GM18870 (cell line): ENCODE data around the gene SUN1.
"Not testable (repeated sequence)": the region's sequence is repeated elsewhere in the genome, so short reads cannot be mapped to it uniquely, and the experiment has no call there.

Source experiments
- ATAC-seq: cut with Tn5 transposase; IDR thresholded peaks from one replicate; pipeline ENCODE4 v1.9.1; 2021; ENCODE audit warnings: moderate library complexity; ENCODE audit not compliant: unreplicated experiment

Gene SUN1

GRCh38 chr7:832167-832967 lies at the start of gene SUN1:
Gene SUN1 (plus strand): TSS chr7:832476. CDS start chr7:832525, 49 bp downstream.
- ATAC-seq = no peak

DNA sequence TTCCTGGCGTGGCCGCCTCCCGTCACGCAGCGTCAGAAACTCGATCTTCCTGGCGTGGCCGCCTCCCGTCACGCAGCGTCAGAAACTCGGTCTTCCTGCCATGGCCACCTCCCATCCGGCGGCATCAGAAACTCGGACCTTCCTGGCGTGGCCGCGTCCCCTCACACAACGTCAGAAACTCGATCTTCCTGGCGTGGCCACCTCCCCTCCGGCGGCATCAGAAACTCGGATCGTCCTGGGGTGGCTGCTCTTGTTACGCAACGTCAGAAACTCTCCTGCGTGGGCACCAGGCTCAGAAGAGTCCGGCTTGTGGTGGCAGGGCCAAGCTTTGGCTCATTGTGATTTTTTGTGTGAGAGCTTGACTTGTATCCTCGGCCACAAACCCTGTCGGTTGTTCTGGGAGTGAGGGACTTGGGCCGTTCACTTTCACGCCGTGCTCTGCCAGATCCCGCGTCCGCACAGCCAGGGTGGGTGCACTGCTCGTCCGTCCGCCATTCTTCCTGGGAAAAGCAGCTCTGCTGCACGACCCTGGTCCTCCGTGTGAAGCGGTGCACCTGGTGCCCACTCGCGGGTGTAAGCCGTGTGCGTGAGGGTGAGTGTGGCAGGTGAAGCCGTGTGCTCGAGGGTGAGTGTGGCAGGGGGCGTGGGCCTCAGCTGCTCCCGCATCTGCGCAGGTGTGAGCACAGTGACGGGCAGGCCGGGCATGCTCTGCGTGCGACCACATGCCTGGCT lies 49.4 kb upstream of the SUN1 start:
- ATAC-seq = no peak

- ATAC-seq = no peak
Measured at GRCh38 chr7:783556-784490, 48.5 kb upstream of the SUN1 start.

GRCh38 chr7:784971-785370 lies 47.3 kb upstream of the SUN1 start:
- ATAC-seq = no peak

- no peak for ATAC-seq
Measured at GRCh38 chr7:785416-785815, 46.9 kb upstream of the SUN1 start.

DNA sequence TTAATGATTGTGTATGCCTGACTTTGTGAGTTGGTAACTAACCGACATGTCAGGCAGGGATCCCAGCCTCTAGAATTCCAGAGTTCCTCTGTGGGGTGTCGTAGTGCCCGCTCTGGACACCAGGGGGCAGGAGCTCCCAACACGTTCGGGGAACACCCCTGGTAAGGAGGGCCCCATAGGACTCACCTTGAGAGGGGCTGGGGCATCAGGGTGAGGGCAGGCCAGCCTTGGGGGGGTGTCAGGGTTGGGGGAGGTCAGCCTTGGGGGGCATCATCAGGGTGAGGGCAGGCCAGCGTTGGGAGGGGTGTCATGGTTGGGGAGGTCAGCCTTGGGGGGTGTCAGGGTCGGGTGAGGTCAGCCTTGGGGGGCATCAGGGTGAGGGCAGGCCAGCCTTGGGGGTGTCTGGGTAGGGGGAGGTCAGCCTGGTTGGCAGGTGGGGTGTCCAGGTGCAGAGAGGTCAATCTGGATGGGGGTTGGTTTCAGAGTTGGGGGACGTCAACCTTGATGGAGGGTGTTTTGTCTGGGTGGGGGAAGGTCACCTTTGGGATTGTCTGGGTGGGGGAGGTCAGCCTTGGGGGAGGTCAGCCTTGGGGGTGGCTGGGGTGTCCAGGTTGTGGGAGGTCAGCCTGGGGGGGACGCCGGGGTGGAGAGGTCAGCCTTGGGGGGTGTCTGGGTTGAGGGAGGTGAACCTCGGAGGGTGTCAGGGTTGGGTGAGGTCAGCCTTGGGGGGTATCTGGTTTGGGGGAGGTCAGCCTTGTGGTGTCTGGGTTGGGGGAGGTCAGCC lies 45.6 kb upstream of the SUN1 start:
- no peak for ATAC-seq

DNA sequence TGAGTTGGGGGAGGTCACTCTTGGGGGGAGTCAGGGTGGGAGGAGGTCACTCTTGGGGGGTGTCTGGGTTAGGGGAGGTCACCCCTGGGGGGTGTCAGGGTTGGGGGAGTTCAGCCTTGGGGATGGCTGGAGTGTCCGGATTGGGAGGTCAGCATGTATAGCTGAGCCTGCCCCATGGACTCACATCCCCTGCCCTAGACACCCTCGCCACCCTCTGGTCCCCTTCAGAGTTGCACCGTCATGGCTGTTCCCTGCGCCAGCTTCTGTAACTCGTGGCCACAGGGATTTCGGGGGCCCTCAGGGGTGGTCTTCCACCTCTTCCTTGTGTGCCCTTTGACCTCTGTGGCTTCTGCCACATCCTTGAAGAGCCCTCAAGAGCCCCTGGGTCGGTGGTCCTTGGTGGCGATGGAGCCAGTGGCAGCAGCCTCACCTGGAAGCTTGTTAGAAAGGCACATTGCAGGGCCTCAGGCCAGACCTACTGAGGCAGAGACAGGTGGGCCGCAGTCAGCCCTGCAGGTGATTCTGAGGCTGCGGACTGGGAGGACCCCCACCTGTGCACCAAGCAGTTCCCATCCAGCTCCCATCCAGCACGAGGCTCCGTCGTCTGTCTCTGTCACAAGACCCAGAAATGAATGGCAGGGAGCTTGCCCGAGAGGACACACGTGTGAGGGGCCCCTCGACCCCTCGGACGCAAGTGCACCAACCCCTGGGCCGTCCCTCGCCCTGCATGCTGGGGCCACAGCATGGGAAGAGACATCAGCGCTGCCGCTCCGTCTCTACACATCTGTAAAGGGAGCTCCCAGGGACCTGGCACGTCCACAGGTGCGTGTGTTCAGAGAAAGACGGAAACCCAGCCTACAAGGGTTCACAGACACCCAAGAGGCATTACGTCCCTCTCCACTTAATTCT lies 44.7 kb upstream of the SUN1 start:
- ATAC-seq = no peak

DNA sequence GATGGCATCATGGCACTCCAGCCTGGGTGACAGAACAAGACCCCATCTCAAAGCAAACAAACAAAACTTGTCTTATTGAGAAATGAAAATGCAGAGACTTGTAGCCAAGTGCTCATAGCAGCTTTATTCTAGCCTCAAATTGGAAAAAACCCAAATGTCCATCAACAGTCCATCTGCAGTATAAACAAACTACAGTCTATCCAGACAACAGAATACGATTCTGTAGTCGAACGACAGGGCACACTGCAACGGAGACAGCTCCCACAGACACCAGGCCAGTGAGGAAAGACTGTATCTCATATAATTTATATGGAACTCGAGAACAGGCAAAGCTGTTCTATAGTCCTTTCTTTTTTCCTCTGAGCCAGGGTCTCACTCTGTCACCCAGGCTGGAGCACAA lies 40.8 kb upstream of the SUN1 start:
- no peak for ATAC-seq

DNA sequence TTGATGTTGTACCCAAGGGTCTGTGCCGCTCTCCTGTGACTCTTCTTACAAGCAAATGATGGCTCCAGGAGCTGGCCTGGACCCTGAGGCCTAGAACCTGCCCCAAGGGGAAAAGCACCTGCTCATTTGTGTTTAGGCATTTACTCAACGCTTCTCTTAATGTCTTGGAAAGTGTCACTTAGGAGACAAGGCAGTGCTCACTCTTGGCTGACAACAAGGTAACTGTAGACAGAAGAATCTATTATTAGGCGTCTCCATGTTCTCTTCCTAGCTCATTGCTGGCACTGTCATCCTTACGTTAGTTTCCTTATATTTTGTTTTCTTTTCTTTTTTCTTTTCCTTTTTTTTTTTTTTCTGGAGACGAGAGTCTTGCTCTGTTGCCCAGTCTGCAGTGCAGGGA lies 38.1 kb upstream of the SUN1 start:
- ATAC-seq = no peak

DNA sequence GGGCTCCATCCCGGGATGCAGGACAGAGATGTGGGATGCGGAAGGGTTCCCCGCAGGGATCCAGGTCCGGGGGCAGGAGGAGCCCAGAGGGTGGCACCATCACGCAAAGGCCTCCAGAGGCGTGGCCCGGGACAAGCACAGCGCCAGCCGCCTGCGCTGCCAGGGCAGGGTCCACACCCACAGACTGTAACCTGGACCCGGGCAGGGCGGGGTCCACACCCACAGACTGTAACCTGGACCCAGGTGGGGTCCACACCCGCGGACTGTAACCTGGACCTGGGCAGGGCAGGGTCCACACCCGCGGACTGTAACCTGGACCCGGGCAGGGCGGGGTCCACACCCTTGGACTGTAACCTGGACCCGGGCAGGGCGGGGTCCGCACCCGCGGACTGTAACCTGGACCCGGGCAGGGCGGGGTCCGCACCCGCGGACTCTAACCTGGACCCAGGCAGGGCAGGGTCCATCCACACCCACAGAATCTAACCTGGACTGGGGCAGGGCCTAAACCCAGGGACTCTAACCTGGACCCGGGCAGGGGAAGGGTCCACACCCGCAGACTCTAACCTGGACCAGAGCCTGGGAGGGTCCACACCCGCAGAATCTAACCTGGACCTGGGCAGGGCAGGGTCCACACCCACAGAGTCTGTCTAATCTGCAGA lies 37.5 kb upstream of the SUN1 start:
- ATAC-seq = no peak

GRCh38 chr7:796434-797169 lies 35.7 kb upstream of the SUN1 start:
- ATAC-seq = not testable (repeated sequence)

DNA sequence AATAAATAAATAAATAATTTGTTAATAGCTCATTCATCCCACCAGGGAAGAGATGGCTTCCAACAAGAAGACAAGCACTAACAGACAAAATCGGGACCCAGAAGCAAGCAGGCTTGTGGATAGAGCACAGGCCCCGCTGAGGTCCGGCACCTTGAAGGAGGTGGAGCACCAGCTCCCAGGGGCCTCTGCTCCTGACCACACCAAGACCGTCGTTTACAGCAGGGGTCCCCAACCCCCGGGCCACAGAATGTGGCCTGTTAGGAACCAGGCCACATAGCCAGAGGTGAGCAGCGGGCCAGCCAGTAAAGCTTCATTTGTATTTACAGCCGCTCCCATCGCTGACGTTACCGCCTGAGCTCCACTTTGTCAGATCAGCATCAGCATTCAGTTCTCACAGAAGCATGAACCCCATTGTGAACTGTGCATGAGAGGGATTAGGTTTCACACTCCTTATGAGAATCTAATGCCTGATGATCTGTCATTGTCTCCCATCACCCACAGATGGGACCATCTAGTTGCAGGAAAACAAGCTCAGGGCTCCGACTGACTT lies 33.3 kb upstream of the SUN1 start:
- ATAC-seq = no peak

DNA sequence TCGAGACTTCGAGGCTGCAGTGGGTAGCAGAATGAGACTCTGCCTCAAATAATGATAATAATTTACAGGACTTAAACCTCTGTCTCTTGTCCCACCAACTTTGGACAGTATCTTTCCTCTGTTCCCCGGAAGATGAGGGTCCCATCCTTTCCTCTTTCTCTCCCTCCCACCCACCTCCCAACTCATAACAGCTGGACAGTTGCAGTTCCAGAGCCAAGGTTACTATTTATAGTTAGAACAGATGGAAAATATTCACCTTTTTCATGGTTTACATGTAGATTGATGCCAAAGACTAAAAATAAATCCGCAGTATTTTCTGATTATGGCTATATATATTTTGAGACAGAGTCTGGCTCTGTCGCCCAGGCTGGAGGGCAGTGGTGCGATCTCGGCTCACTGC lies 31.6 kb upstream of the SUN1 start:
- ATAC-seq = no peak

- ATAC-seq = not testable (repeated sequence)
Measured at GRCh38 chr7:801351-801750, 30.9 kb upstream of the SUN1 start.

DNA sequence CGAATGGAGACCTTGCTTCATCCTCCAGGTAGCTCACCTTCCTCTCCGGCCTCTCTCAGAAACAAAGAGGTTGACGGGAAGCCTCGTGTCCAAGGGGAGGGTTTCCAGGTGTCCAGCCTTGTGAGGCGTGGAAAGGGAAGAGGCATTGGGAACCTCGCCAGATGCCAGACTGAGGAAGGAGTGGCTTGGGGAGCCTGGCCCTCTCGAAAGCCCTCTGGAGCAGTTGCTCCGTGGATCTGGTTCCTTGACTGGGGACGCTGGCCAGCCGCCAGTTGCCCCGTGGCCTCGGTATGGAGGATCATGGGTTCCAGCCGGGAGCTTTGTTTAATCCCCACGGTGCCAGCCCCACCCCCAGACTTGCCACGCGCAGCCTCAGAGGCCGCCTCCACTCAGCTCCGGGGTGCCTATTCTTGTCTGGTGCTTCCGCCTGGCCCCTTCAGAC lies 30.3 kb upstream of the SUN1 start:
- ATAC-seq = no peak

DNA sequence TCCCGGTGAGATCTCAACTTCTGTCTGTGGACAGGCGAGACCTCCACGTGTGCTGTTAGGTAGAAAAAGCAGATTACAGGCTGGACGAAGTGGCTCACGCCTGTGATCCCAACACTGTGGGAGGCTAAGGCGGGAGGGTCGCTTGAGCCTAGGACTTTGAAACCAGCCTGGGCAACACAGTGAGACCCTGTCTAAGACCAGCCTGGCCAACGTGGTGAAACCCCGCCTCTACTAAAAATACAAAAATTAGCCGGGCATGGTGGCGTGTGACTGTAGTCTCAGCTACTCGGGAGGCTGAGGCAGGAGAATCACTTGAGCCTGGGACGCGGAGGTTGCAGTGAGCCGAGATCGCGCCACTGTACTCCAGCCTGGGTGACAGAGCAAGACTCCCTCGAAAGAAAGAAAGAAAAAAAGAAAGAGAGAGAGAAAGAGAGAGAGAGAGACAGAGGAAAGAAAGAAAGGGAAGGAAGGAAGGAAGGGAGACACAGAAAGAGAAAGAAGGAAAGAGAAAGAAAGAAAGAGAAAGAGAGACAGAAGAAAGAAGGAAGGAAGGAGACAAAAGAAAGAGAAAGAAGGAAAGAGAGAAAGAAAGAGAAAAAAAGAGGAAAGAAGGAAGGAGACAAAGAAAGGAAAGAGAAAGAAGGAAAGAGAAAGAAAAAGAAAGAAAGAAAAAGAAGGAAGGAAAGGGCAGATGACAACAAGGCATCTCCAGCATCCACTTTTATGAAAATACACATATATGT lies 29.6 kb upstream of the SUN1 start:
- ATAC-seq = no peak

DNA sequence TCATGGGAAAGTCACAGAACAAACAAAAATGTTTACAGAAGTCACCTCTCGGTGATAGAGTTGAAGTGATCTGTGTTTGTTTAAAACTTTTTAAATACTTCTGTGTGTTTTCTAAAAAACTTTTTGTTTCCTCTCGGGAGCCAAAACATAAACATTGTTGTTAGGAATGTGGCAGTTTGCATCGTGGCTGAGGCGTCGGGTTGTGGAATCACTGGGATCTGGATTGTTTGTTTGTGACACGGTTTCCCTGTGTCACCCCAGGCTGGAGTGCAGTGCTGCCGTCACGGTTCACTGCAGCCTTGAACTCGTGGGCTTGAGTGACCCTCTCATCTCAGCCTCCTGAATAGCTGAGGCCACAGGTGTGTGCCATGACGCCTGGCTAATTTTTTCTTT lies 29.0 kb upstream of the SUN1 start:
- no peak for ATAC-seq
